ENCODE measurements around the gene DNAH5. TPM values are rescaled to one million over a fixed set of nuclear protein-coding genes. Genes with fewer than 3 reads are reported as not detected.

Gene DNAH5
- total and polyA plus RNA-seq, 7 donors: under 0.01 to 0.36 (median 0.07) TPM

- no peak overlapping the region for H3K4me3 ChIP-seq
- no peaks in the 10 kb centered on the region for H3K36me3 ChIP-seq (ENCODE audit: insufficient read depth in 1 of 2, low read depth in 1 of 2)
- 53 to 58% (median 58%) methylated on average over 3 of the region's 3 CpGs for WGBS, 3 donors
- H3K4me1 ChIP-seq: no peaks in the 10 kb centered on the region
- intact Hi-C loops (cut with DNase I): no loop called here
- no peak for TF ChIP-seq CTCF (IDR thresholded peaks at IDR 0.05)
- no peak overlapping the region for H3K27ac ChIP-seq
- H3K9me3 ChIP-seq: no peaks in the 10 kb centered on the region
- no peak for ATAC-seq
- DNase-seq: no peak
- H3K27me3 ChIP-seq (ENCODE audit: insufficient read depth in 3 of 3, low read length in 2 of 3): no peaks in the 10 kb centered on the region
These were observed 178.3 kb downstream of the DNAH5 start for GRCh38 chr5:13766236-13766635.

- ATAC-seq: no peak
- no peaks in the 10 kb centered on the region for H3K4me1 ChIP-seq
- no peaks in the 10 kb centered on the region for H3K9me3 ChIP-seq
- WGBS, 3 donors: 61 to 64% (median 64%) methylated on average over 3 of the region's 3 CpGs
- no peak overlapping the region for H3K4me3 ChIP-seq
- H3K36me3 ChIP-seq (ENCODE audit: insufficient read depth in 1 of 2, low read depth in 1 of 2): no peaks in the 10 kb centered on the region
- intact Hi-C loops (cut with DNase I): no loop called here
- no peak for DNase-seq
- no peaks in the 10 kb centered on the region for H3K27me3 ChIP-seq (ENCODE audit: insufficient read depth in 3 of 3, low read length in 2 of 3)
- TF ChIP-seq CTCF (IDR thresholded peaks at IDR 0.05): no peak
- H3K27ac ChIP-seq: no peak overlapping the region
These were observed 180.8 kb downstream of the DNAH5 start for GRCh38 chr5:13763719-13764118.

GRCh38 chr5:13749766-13750165 lies 194.7 kb downstream of the DNAH5 start:
- DNase-seq (no peak), ATAC-seq (no peak)
- Histone ChIP-seq H3K27me3 (ENCODE audit: insufficient read depth in 3 of 3, low read length in 2 of 3) (no peaks in the 10 kb centered on the region), H3K4me1 (no peaks in the 10 kb centered on the region), H3K9me3 (no peaks in the 10 kb centered on the region), H3K4me3 (no peak overlapping the region), H3K36me3 (ENCODE audit: insufficient read depth in 1 of 2, low read depth in 1 of 2) (no peaks in the 10 kb centered on the region), H3K27ac (no peak overlapping the region)
- intact Hi-C loops (cut with DNase I): no loop called here
- WGBS, 3 donors: 58 to 68% (median 61%) methylated on average over 6 of the region's 6 CpGs
- no peak for TF ChIP-seq CTCF (IDR thresholded peaks at IDR 0.05)

GRCh38 chr5:13746026-13746425 lies 198.5 kb downstream of the DNAH5 start:
- intact Hi-C loops (cut with DNase I): no loop called here
- no peak for TF ChIP-seq CTCF (IDR thresholded peaks at IDR 0.05)

GRCh38 chr5:13745508-13745907 lies 199.0 kb downstream of the DNAH5 start:
- H3K4me1 ChIP-seq: no peaks in the 10 kb centered on the region
- H3K36me3 ChIP-seq (ENCODE audit: insufficient read depth in 1 of 2, low read depth in 1 of 2): no peaks in the 10 kb centered on the region
- H3K9me3 ChIP-seq: no peaks in the 10 kb centered on the region
- ATAC-seq (no peak), DNase-seq (no peak)
- no peak overlapping the region for H3K27ac ChIP-seq
- H3K4me3 ChIP-seq: no peak overlapping the region
- intact Hi-C loops (cut with DNase I): no loop called here
- H3K27me3 ChIP-seq (ENCODE audit: insufficient read depth in 3 of 3, low read length in 2 of 3): no peaks in the 10 kb centered on the region
- TF ChIP-seq CTCF (IDR thresholded peaks at IDR 0.05): no peak
- 32 to 41% (median 35%) methylated on average over 3 of the region's 3 CpGs for WGBS, 3 donors

More at GRCh38 chr5:13746026-13746425, 198.5 kb downstream of the DNAH5 start:
- Histone ChIP-seq H3K4me3 (no peak overlapping the region), H3K9me3 (no peaks in the 10 kb centered on the region), H3K27ac (no peak overlapping the region), H3K36me3 (ENCODE audit: insufficient read depth in 1 of 2, low read depth in 1 of 2) (no peaks in the 10 kb centered on the region), H3K27me3 (ENCODE audit: insufficient read depth in 3 of 3, low read length in 2 of 3) (no peaks in the 10 kb centered on the region), H3K4me1 (no peaks in the 10 kb centered on the region)
- ATAC-seq (no peak), DNase-seq (no peak)
